DMS53 treated with DMSO at 0.1 percent for 48 hours (cell line): ENCODE data around the gene TBC1D24.
A peak's percentile ranks its signal among the peaks of the same experiment; 100 is the strongest.

Experiments used
- DNase-seq: peaks from one replicate; lab custom pipeline; 2025; ENCODE audit not compliant: unreplicated experiment; lab: John Stamatoyannopoulos, UW

The TBC1D24 gene

GRCh38 chr16:2498531-2499253 is 23.8 kb downstream of the TBC1D24 start:
- DNase-seq: no peak

- no peak for DNase-seq
Observed at GRCh38 chr16:2499454-2499853, 24.5 kb downstream of the TBC1D24 start.

- DNase-seq: no peak
Observed at GRCh38 chr16:2499890-2500429, 25.0 kb downstream of the TBC1D24 start.

DNA sequence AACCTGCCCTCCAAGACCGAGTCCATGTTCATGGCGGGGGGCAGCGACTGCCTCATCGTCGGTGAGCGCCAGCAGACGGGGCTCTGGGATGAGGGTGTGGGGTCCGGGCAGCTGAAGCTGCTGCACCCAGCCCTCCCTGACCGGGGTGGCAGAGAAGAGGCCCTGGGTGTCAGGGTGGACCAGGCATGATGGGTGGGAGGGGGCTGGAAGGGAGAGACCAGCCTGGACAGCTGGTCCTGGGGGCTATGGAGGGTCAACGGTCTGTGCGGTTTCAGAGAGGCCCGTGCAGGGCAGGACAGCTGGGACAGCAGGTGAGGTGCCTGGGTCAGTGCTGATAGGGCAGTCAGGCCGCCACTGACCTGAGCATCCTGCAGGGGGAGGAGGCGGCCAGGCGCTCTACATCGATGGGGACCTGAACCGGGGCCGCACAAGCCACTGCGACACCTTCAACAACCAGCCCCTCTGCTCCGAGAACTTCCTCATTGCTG is 25.5 kb downstream of the TBC1D24 start:
- no peak for DNase-seq

DNA sequence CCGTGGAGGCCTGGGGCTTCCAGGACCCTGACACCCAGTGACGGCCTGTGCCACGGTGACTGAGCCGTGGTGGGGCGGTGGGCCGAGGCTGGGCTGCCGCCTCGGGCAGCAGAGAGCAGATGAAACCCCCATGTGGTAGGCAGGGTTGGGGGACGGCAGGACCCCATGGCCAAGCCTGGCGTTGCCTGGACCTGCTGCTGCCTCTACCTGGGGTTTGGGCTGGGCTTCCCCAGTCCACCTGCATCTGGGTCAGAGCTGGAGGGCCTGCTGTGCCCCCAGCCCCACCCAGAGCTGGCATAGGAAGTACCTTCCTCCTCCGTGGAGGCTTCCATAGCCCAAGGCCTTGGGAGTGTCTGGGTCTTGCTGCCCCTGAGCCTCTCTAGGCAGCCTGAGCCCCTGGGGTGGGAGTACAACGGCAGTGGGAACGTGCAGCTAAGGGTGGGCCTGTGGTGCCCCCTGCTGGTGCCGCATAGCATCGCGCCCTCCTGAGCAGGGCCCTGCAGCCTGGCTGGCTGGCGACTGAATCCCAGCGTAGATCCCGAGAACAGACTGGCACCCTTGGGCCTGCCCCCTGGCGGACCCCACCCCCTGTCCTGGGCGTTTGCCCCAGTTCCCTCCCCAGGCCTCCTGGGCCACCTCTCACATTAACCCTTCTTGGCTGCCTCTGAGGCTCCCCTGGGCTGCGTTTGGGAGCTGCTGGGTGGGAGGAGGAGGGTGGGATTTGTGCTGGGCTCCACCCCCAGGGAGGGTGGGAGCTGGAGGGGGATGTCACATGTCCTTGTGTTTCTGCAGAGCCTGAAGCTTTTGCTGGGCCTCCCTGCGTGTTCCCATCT is 26.2 kb downstream of the TBC1D24 start:
- peak; percentile 39 for DNase-seq

DNA sequence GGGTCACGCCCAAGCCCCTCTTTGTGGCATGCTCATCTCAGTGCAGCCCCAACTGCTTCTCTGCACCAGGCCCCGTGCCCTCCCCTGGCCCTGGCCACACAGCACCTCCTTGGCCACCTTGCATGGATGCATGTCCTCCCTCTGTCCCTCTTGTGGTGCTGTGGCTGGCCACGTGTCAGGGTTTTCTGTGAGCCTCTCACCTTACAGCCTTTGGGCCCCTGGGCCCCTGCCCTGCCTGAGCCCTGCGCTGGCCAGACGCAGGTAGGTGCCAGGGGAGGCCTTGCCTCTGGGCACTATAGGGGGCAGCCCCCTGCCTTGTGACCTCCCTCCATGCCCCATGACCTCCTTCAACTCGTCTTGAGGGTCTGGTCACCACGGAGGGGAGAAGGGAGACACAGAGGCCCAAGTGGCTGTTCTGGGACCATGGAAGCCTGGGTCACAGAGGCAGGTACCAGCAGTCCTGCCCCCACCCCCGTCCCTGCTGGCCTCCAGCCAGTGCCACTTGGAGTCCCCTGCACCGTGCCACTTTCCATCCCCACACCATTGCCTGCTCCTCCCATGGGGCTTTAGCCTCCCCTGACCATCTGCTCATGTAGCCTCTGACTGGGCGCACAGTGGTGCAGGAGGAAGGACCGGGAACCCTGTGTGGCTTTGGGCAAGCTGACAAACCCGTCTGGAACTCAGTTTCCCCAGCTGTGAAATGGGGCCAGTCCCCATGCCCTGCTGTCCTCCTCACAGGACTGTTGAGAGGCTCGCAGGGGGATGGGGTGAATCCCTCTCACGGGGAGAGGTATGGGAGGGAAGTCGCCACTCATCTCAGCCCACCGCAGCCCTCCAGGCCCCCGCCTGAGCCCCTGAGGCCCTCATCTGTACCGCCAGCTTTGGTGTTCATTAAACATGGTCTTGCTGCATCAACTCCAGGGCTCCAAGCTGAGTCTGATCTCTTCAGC is 27.3 kb downstream of the TBC1D24 start:
- no peak for DNase-seq

GRCh38 chr16:2505695-2506094 is 30.8 kb downstream of the TBC1D24 start:
- no peak for DNase-seq

DNA sequence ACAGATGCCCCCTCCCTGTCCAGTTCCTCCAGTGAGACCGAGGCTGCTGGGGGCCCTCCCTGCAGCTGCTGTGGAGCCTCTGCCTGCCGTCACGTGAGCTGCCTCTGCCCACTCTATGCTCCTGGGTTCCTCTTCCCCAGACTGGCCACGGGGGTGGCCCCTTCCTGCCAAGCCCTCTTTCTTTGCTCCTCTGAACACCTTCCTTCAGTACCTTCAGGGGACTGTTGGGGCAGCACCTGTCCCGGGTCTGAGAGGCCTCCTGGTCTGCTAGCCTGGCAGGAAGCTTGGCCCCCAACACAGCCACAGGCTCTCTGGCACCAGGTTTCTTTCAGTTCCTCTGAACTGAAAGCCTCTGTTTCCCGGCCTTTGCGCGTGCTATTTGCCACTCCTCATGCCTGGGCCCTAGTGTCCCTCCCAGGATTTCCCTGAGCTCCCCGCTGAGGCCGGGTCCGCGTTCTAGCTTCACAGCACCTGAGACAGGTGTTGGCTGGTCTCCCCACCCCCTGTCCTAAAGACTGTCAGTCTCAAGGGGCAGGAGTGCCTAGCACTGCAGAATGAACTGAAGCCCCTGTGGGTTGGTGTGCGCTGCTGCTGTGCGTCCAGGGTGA is 32.2 kb downstream of the TBC1D24 start:
- DNase-seq: no peak

DNA sequence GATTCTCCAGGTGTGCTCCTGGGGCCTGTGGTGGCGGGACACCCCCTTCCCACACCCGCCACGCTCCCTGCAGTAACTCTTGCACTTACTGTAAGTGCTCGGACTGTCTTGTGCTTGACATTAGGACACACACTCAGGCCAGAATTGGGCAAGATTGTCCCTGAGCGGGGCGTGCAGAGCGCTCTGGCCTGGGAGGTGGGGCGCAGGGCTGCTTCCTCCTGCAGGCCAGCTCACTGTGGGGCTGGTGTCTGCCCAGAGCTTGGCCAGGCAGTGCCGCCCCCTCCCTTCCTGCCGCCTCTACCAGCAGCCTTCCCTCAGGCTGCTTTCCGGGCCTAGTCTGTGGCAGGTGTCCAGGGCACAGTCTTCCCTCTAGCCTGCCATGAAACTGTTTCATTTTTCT is 32.7 kb downstream of the TBC1D24 start:
- DNase-seq: no peak

- no peak for DNase-seq
Observed at GRCh38 chr16:2508722-2509400, 33.9 kb downstream of the TBC1D24 start.

DNA sequence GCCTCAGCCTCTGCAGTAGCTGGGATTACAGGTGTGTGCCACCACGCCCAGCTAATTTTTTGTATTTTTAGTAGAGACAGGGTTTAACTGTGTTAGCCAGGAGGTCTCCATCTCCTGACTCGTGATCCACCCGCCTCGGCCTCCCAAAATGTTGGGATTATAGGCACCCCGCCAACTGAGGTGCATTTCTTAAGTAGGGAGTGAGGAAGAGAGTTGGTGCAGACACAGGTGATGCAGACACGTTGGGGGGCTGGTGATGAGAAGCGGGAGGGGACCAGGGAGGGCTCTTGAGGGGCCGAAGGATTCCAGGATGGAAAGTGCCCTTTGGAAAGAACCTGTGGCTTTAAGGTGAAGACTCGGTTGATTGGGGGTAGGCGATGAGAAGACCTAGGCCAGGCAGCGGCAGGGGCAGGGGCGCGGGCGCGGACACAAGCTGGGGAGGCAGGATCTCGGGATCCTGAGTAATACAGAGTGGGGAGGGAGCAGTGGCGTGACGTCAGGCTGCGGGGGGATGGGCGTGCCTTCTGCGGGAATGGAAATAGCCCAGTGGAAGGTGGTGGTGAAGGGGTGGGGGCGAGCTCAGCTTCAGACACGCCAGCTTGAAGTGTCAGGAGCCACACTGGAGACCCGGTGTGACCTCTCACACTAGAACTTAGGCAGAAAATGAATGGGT is 36.3 kb downstream of the TBC1D24 start:
- no peak for DNase-seq

- no peak for DNase-seq
Observed at GRCh38 chr16:2511996-2512734, 37.2 kb downstream of the TBC1D24 start.

GRCh38 chr16:2512735-2513404 is 37.9 kb downstream of the TBC1D24 start:
- DNase-seq: no peak

- peak; percentile 69 for DNase-seq
Observed at GRCh38 chr16:2513405-2514332, 38.7 kb downstream of the TBC1D24 start, which contains the start of gene ATP6V0C. Gene ATP6V0C (plus strand): TSS chr16:2513952. CDS start chr16:2514104, 152 bp downstream.

DNA sequence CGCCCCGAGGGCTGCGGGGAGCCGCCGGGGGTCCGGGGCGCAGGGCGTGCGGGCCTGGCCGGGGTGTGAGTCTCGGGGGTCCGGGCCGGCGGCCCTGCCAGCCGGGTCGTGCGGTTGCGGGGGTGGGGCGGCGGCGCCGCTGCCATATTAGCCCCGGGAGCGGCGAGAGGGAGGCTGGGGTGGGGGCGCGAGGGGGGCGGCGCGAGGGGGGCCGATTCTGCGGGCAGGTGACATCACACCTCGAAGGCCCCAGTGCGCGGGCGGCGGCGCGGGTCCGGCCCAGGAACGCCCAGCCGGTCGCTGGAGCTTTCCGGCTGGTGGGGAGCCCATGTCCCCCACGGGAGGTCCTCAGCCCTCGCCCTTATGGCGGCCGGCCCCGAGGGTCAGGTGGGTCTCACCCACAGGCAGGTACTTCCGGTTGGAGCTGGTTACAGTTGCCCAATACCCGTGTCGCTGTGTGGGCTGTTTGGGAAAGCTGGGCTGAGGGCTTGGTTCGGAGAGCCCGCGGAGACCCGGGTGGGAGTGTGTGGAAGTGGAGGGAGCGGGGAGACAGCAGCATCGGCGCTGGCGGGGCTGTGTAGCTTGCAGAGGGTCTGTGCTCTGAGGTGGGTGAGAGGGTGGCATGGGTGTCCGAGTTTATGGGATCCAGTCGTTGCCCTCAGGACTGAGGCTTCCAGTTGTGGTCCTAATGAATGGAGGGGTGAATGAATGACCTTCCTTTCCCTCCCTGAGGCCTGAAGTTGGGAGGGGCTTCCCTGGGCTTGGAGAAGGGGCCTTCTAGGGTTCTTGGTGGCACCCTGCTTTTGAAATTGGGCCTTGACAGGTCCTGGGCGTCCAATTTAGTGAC is 39.6 kb downstream of the TBC1D24 start:
- no peak for DNase-seq
